Effector CD8-positive, alpha-beta T cell (primary cell): ENCODE measurements around the gene ITIH1.

Experiments used
- DNase-seq: peaks from one replicate; lab custom pipeline; 2025; lab: John Stamatoyannopoulos, UW

ITIH1 gene

GRCh38 chr3:52839268-52839575 is 61.8 kb downstream of the ITIH1 start:
- no peak for DNase-seq

GRCh38 chr3:52839892-52840545 is 62.6 kb downstream of the ITIH1 start:
- DNase-seq = no peak

GRCh38 chr3:52841211-52841980 is 64.0 kb downstream of the ITIH1 start:
- no peak for DNase-seq
